T-helper 2 cell treated with Interferon-gamma antibody and Interleukin-4, amounts not matched to agents 5 μg/mL and 100 μg/mL, for 36 hours (primary cell): ENCODE data around the gene GNAQ.

Source experiments
- DNase-seq: peaks from one replicate; pipeline ENCODE4 v3.0.0; 2021; ENCODE audit warnings: low spot score
- H3K27ac Mint-ChIP-seq: one replicate; pipeline ENCODE4 v1.8.0; 2021; ENCODE audit warnings: mild to moderate bottlenecking, mixed read lengths
- H3K27me3 Mint-ChIP-seq: one replicate; pipeline ENCODE4 v1.8.0; 2021; ENCODE audit warnings: low read depth, mixed read lengths
- H3K36me3 Mint-ChIP-seq: one replicate; pipeline ENCODE4 v1.8.0; 2021; ENCODE audit warnings: low read depth, mixed read lengths
- H3K4me1 Mint-ChIP-seq: one replicate; pipeline ENCODE4 v1.8.0; 2021; ENCODE audit warnings: low read depth, mixed read lengths
- H3K4me3 Mint-ChIP-seq: one replicate; pipeline ENCODE4 v1.8.0; 2022; ENCODE audit warnings: mild to moderate bottlenecking, moderate library complexity, mixed read lengths
- H3K9me3 Mint-ChIP-seq: one replicate; pipeline ENCODE4 v1.8.0; 2021; ENCODE audit warnings: mixed read lengths

Gene GNAQ

DNA sequence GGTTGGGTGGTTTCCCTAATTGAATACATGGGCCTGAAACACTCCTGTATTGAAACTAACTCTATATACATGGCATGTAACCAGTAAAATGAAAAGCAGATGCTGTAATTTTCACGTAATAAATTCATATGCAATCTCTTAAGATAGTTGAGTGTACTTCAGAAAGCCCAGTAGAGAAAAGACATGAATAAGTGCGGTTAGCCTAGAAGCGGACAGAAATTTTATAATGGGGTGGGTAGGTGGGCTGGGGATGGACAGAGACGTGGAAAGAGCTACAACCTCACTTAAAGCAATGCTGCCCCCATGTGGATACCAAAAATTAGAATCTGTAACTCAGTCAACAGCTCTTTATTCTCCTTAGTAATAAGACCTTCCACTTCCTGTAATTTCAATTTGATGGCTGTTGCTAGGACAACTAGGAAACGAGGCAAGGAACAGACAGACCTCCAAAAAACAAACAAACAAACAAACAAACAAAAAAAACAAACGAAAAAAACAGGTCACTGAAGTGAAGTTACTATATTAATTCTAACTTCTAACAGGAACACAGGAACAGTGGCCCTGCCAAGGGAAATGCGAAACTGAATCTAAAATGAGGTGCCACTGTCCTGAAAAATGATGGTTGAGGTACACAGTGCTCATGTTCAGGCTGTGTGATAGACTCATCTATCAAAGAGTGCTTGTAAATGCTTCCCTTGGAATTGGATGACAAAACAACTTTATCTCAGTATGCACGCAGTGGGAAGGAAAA is 280.1 kb downstream of the GNAQ start:
- Mint-ChIP-seq H3K4me1 (peaks cover 17% of the 10 kb centered on the region), H3K9me3 (no peaks in the 10 kb centered on the region), H3K36me3 (peaks cover 16% of the 10 kb centered on the region), H3K4me3 (peak overlapping the region; percentile 20), H3K27me3 (no peaks in the 10 kb centered on the region), H3K27ac (peak overlapping the region; percentile 63)
- no peak for DNase-seq

DNA sequence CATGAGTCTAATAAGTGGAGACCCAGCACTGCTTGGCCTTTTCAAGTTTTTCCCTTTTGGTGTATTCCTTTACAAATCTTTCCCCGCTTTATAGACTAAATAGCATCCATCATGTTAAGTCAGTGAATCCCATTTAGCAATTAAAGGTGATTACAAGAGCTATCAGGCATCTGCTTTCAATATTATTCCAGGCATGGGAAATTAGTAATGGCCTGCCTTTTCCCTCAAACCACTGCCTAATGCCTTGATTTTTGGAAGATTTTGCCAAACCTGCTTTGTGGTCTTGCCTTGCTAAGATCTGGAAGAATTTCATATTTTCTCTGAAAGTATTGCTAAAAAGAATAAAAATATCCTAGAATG is 280.6 kb downstream of the GNAQ start:
- peaks cover 22% of the 10 kb centered on the region for H3K4me1 Mint-ChIP-seq
- H3K27ac Mint-ChIP-seq, result no peak overlapping the region

DNA sequence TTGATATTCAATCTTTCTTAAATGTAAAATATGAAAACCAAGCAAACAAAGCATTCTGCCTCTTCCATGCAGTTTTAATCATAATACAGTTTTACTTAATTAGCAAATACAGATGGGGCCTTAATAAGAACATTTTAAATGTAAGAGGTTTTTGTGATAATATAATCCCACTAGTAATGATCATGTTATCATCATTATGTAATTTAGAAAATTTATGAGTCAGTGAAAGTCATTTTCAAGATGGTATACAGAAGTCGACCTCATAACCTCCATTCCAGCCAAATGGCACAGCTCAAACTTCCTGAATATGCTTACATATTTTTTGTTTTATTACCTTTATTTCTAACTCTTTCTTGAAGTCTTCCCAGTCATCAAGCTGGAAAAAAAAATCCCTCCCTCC is 281.3 kb downstream of the GNAQ start:
- no peaks in the 10 kb centered on the region for H3K27me3 Mint-ChIP-seq
- peaks cover 28% of the 10 kb centered on the region for H3K4me1 Mint-ChIP-seq
- no peak for DNase-seq
- no peak overlapping the region for H3K4me3 Mint-ChIP-seq
- H3K27ac Mint-ChIP-seq, result no peak overlapping the region
- H3K36me3 Mint-ChIP-seq, result peaks cover 15% of the 10 kb centered on the region
- no peaks in the 10 kb centered on the region for H3K9me3 Mint-ChIP-seq

More for the DNA sequence above, 280.6 kb downstream of the GNAQ start:
- Mint-ChIP-seq H3K27me3 (no peaks in the 10 kb centered on the region), H3K36me3 (peaks cover 16% of the 10 kb centered on the region), H3K4me3 (no peak overlapping the region), H3K9me3 (no peaks in the 10 kb centered on the region)
- no peak for DNase-seq

DNA sequence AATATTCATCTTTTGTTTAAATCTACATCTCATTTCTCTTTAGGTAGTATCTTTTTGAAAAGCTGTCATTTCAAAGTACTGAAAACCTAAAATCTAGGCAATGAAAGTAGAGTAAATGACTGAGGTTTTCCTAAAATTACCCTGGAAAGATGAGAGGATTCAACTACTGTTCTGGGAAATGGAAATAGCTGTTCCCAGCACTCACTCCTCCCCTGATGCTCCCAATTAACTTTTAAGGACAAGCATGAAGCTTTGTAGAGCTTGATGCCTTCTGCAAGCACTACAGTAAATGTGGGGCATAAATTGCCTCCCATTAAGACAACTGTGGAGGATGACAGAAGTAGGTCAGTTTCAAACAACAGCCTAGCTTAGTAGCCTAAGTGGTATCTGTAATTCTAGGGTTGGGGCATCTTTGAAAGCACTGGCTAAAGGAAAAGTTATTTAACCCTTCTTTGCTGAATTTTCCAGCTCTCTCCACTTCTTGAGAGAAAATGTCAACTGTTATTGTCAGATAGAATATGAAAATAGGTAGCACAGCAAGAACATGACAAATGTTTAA is 283.3 kb downstream of the GNAQ start:
- H3K9me3 Mint-ChIP-seq, result no peaks in the 10 kb centered on the region
- H3K4me3 Mint-ChIP-seq, result no peak overlapping the region
- peaks cover 18% of the 10 kb centered on the region for H3K36me3 Mint-ChIP-seq
- no peak for DNase-seq
- no peaks in the 10 kb centered on the region for H3K27me3 Mint-ChIP-seq
- no peak overlapping the region for H3K27ac Mint-ChIP-seq
- H3K4me1 Mint-ChIP-seq, result peaks cover 33% of the 10 kb centered on the region

DNA sequence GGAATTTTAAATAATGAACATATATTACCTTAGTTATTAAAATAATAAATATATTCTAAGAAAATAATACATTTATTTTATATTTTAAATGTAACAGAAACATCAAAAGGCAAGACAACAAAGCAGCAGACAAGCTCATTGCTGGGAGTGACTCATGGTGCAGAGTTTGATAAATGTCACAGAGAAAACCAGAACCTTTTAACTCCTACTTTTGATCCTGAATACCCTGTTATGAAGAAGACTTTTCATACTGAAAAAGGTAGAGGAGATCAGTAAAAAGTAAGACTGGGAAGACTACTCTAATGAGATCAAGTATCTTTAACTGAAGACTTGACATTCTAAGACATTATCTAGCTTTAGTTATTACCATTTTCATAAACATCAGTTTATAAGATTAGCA is 284.4 kb downstream of the GNAQ start:
- no peak overlapping the region for H3K4me3 Mint-ChIP-seq
- DNase-seq, result no peak
- no peak overlapping the region for H3K27ac Mint-ChIP-seq
- no peaks in the 10 kb centered on the region for H3K27me3 Mint-ChIP-seq
- H3K4me1 Mint-ChIP-seq, result peaks cover 33% of the 10 kb centered on the region
- H3K9me3 Mint-ChIP-seq, result no peaks in the 10 kb centered on the region
- H3K36me3 Mint-ChIP-seq, result peaks cover 18% of the 10 kb centered on the region

DNA sequence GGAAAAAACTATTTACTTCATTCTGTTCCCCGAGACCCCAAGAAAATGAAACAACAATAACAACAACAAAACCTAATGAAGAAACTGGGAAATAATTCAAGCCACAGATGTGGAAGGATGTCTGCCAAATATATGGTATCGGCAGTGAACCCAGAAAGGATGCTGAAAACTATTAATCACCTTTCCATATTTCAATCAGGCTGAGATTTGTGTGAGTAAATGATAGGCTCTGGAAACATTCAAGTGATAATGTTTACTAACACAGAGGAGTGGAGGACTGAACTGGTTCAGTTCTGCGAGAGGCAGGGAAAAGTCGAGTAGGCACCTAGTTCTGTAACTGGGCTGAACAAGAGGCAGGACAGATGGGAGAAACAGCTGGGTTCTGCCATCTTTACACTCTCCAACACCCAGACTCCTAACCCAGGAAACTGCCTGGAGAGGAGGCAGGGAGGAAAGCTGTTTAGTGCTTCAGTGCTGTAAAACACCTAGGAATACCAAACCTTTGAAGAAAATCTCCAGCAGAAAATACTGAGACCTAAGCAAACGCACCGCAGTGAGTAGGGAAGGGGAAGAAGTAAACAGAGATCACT is 286.7 kb downstream of the GNAQ start:
- peaks cover 26% of the 10 kb centered on the region for H3K4me1 Mint-ChIP-seq
- H3K9me3 Mint-ChIP-seq, result no peaks in the 10 kb centered on the region
- DNase-seq, result no peak
- peaks cover 18% of the 10 kb centered on the region for H3K36me3 Mint-ChIP-seq
- H3K4me3 Mint-ChIP-seq, result no peak overlapping the region
- H3K27me3 Mint-ChIP-seq, result no peaks in the 10 kb centered on the region
- H3K27ac Mint-ChIP-seq, result no peak overlapping the region

DNA sequence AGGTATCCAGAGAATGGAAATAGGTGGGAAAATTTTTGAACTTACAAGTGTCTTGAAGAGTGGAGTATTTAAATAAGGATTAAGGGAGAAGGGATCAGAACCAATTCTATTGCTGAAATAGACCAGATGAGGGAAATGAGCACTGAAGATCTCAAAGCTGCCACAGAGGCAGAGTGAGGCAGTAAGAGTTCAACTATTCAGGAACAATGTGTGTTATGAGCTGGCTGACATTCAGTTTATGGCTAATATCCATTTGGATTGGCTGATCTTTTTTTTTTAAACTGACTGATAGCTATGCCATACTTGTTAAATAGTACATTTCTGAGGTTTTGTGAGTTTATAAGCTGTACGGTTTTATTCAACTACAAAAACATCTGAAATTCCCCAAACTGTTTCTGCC is 288.2 kb downstream of the GNAQ start:
- Mint-ChIP-seq H3K36me3 (peaks cover 20% of the 10 kb centered on the region), H3K27ac (no peak overlapping the region), H3K4me3 (no peak overlapping the region), H3K9me3 (no peaks in the 10 kb centered on the region), H3K27me3 (no peaks in the 10 kb centered on the region), H3K4me1 (peaks cover 29% of the 10 kb centered on the region)
- DNase-seq, result no peak

DNA sequence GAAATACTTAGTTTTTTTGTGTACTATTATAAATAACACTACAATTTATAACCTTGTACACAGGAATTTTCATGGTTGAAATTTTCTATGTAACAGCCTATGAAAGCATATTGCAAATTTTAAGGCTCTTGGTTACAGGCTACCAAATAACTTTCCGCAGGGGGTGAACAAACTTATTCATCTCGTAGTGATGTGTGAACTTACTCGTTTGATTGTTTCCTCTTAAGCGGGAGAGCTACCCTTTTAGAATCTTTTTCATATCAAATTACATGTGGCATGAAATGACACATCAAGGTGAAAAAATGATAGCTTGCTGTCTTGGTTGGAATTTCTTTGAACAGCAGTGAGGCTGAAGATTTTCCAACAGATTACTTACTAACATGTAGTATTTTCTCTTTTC is 292.7 kb downstream of the GNAQ start:
- H3K4me1 Mint-ChIP-seq, result peaks cover 5% of the 10 kb centered on the region
- peaks cover 10% of the 10 kb centered on the region for H3K36me3 Mint-ChIP-seq
- H3K27ac Mint-ChIP-seq, result no peak overlapping the region
- no peaks in the 10 kb centered on the region for H3K9me3 Mint-ChIP-seq
- no peak for DNase-seq
- no peaks in the 10 kb centered on the region for H3K27me3 Mint-ChIP-seq
- H3K4me3 Mint-ChIP-seq, result no peak overlapping the region

DNA sequence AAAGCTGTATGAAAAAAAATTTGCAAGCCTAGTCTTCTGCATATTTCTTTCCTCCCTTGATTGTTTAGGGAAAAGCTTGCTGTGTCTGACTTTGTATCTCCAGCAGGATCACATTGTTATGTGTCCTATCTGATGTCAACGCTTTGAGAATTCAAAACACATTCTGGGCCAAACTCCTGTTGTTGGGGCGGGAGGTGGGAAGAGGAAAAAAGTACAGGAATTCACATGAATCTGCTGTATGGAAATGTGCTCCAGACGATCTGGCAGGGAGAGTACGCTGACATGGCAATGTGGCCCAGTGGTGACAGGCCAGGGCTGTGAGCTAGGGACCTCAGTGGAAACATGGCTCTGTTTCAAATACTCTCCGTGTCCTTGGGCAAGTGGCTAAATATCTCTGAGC is 296.1 kb downstream of the GNAQ start:
- Mint-ChIP-seq H3K36me3 (peaks cover 12% of the 10 kb centered on the region), H3K4me3 (no peak overlapping the region), H3K4me1 (peaks cover 5% of the 10 kb centered on the region), H3K27ac (no peak overlapping the region), H3K9me3 (no peaks in the 10 kb centered on the region), H3K27me3 (no peaks in the 10 kb centered on the region)
- DNase-seq, result no peak

DNA sequence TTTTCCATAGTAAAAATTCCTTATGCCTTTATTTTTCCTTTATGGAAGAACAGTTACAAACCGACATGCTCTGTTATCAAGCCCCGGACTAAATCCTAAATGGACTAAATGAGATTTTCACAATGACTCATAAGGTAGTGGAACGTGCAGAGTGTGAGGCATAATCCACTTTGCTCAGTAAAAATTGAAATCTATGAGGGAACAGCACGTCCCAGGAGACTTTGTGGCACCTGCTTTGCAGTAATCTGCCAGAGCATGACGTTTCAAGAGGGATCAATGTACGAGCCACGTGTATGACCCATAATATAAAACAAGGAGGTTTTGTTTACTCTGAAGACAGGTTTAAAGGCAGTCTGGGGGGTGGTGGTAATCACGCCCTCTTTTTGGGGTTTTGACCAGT is 299.7 kb downstream of the GNAQ start:
- H3K4me1 Mint-ChIP-seq, result peaks cover 9% of the 10 kb centered on the region
- DNase-seq, result no peak
- peaks cover 30% of the 10 kb centered on the region for H3K36me3 Mint-ChIP-seq
- no peak overlapping the region for H3K4me3 Mint-ChIP-seq
- H3K27ac Mint-ChIP-seq, result no peak overlapping the region
- no peaks in the 10 kb centered on the region for H3K9me3 Mint-ChIP-seq
- H3K27me3 Mint-ChIP-seq, result no peaks in the 10 kb centered on the region

DNA sequence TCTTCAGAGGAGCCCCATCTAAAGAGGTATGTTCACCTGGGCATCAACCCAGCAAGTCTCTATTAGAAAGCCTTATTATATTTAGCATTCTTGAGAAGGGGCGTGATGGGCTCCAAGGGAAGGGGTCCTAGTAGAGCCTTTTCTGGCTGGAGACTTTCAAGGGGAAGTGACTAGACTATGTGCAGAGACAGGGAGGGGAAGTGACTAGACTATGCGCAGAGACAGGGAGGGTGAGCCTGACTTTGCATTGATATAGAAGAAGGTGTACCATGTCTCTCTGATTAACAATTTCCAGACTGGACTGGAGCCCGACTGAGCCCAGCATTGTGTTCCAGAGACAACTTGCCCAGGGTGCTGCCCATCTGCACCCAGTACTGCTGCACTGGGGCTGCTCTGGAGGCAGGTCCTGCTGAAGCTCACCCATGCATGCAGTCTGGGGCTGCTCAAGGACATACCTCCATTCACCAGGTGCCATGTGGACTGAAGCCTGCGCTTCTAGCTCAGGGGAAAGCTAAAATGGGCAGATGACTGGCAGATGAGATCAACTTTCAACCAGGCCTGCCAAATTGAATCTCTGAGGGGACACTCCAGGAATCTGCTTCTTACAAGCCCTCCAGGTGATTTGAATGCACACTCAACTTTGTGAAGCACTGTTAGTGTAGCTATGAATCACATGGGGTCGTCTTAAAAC is 300.5 kb downstream of the GNAQ start:
- no peak overlapping the region for H3K4me3 Mint-ChIP-seq
- DNase-seq, result no peak
- H3K9me3 Mint-ChIP-seq, result no peaks in the 10 kb centered on the region
- peaks cover 15% of the 10 kb centered on the region for H3K4me1 Mint-ChIP-seq
- H3K36me3 Mint-ChIP-seq, result peaks cover 36% of the 10 kb centered on the region
- peak overlapping the region; percentile 49 for H3K27ac Mint-ChIP-seq
- H3K27me3 Mint-ChIP-seq, result no peaks in the 10 kb centered on the region

DNA sequence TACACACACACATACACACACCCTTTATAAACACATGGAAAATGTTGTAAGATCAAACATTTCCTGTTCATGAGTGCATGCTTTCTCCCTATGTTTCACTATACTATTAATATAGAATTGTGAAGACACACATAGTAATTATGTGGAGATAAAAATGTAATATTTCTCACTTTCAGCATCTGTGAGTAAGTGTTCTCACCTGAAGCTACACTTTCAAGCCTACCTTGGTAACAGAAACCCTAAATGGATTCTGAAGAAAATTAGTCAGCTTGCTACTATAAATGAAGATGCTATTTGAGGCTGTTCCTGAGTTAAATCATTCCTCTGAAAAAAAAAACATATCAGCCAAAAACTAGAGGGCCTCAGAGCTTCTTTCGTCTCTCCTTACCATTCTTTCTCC is 302.4 kb downstream of the GNAQ start:
- Mint-ChIP-seq H3K27ac (peak overlapping the region; percentile 45), H3K27me3 (no peaks in the 10 kb centered on the region), H3K9me3 (no peaks in the 10 kb centered on the region), H3K4me1 (peaks cover 25% of the 10 kb centered on the region), H3K36me3 (peaks cover 41% of the 10 kb centered on the region), H3K4me3 (no peak overlapping the region)
- no peak for DNase-seq

DNA sequence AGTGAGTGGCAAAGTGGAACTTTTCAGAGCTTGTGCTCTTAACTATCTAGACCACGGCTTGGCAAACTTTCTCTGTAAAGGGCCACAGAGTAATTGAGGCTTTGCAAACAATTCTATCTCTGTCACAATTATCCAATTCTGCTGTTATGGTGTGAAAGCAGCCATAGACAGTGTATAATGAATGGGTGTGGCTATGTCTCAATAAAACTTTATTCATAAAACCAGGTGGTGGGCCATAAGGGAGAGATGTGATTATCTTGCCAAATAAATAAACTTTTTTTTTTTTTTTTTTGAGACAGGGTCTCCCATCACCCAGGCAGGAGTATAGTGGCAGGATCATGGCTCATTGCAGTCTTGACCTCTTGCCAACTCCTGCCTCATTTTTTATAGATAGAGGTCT is 304.8 kb downstream of the GNAQ start:
- H3K4me1 Mint-ChIP-seq, result peaks cover 25% of the 10 kb centered on the region
- no peaks in the 10 kb centered on the region for H3K27me3 Mint-ChIP-seq
- peak overlapping the region; percentile 78 for H3K27ac Mint-ChIP-seq
- peaks cover 48% of the 10 kb centered on the region for H3K36me3 Mint-ChIP-seq
- no peak for DNase-seq
- no peaks in the 10 kb centered on the region for H3K9me3 Mint-ChIP-seq
- peak overlapping the region; percentile 20 for H3K4me3 Mint-ChIP-seq

DNA sequence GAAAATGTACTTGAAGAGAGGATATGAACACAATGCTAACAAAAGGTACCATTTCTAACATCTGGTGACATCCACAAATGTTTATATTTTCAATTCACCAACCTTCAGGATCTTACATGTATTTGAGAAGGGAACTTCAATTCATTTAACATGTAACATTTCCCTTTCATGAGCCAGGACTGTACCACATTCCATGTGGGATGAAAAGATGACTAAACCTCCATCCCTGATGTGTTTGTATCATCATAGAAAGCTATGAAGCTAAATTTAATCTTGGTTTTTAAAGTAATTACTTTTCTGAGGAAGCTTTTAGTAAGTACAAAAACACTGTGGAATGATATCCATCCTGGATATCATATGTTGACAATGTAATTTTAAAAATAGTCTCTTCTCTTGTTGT is 305.3 kb downstream of the GNAQ start:
- Mint-ChIP-seq H3K9me3 (no peaks in the 10 kb centered on the region), H3K27me3 (no peaks in the 10 kb centered on the region), H3K36me3 (peaks cover 48% of the 10 kb centered on the region), H3K4me1 (peaks cover 25% of the 10 kb centered on the region), H3K27ac (peak overlapping the region; percentile 82), H3K4me3 (peak overlapping the region; percentile 20)
- no peak for DNase-seq
